Measurements from ENCODE around the gene STON1. TPM values are rescaled to one million over a fixed set of nuclear protein-coding genes. Genes with fewer than 3 reads are reported as not detected.
A peak's percentile ranks its signal among the peaks of the same experiment; 100 is the strongest.

The STON1 gene
- total RNA-seq, 1 experiment from 2014 or later = 1.7 TPM

GRCh38 chr2:48507111-48507510 lies 22.8 kb upstream of the STON1 start:
- H3K9me2 ChIP-seq (ENCODE audit: insufficient read depth) = no peaks in the 10 kb centered on the region
- H3K4me3 ChIP-seq = no peak overlapping the region
- no peaks in the 10 kb centered on the region for H3K27me3 ChIP-seq (ENCODE audit: insufficient read depth, low read depth)
- intact Hi-C loops (cut with micrococcal nuclease; ENCODE audit: unreplicated experiment) = no loop called here
- H3K27ac ChIP-seq = no peak overlapping the region
- CTCF ChIA-PET = no interaction called here
- H3K36me3 ChIP-seq (ENCODE audit: low read depth) = peaks cover 20% of the 10 kb centered on the region
- no peaks in the 10 kb centered on the region; the same call in 1 of the 2 replicates for H4K20me1 ChIP-seq (ENCODE audit: insufficient read depth)
- POLR2A ChIA-PET (ENCODE audit: unreplicated experiment) = no interaction called here
- H3K4me1 ChIP-seq (replicated peaks; ENCODE audit: insufficient read depth) = peaks cover 9% of the 10 kb centered on the region; the same call in 1 of the 2 replicates
- TF ChIP-seq EZH2 (IDR thresholded peaks at IDR 0.05; ENCODE audit: low read depth) (no peak), CTCF (conservative IDR thresholded peaks at IDR 0.05) (no peak)
- no TSS peak for BruUV-seq (replicated peaks)
- no peak for DNase-seq
- H3K4me2 ChIP-seq = no peak overlapping the region
- H2AFZ ChIP-seq = no peak overlapping the region
- H3K9me3 ChIP-seq (ENCODE audit: insufficient read depth, low read depth) = no peaks in the 10 kb centered on the region
- H3K79me2 ChIP-seq (ENCODE audit: low read depth) = no peaks in the 10 kb centered on the region
- no peaks in the 10 kb centered on the region; the same call in 1 of the 2 replicates for H3F3A ChIP-seq (ENCODE audit: insufficient read depth, low read depth)

GRCh38 chr2:48508461-48509124 lies 21.4 kb upstream of the STON1 start:
- no peaks in the 10 kb centered on the region for H3K9me2 ChIP-seq (ENCODE audit: insufficient read depth)
- no peaks in the 10 kb centered on the region for H3K79me2 ChIP-seq (ENCODE audit: low read depth)
- no peak for DNase-seq
- peak overlapping the region; percentile 14; the same call in 1 of the 2 replicates for H3K27ac ChIP-seq
- H3F3A ChIP-seq (ENCODE audit: insufficient read depth, low read depth) = no peaks in the 10 kb centered on the region; the same call in 1 of the 2 replicates
- peaks cover 9% of the 10 kb centered on the region; the same call in 1 of the 2 replicates for H3K4me1 ChIP-seq (replicated peaks; ENCODE audit: insufficient read depth)
- H3K27me3 ChIP-seq (ENCODE audit: insufficient read depth, low read depth) = no peaks in the 10 kb centered on the region
- no peak for TF ChIP-seq CTCF (conservative IDR thresholded peaks at IDR 0.05)
- ChIA-PET POLR2A (ENCODE audit: unreplicated experiment) (no interaction called here), CTCF (interaction anchor here (0.6 kb wide), 1 partner anchor 17 kb away, joined by 16 read pairs; no protein-coding TSS in a partner anchor)
- BruUV-seq (replicated peaks) = no TSS peak
- no peak overlapping the region for H3K4me3 ChIP-seq
- no peaks in the 10 kb centered on the region for H3K9me3 ChIP-seq (ENCODE audit: insufficient read depth, low read depth)
- H2AFZ ChIP-seq = no peak overlapping the region
- intact Hi-C loops (cut with micrococcal nuclease; ENCODE audit: unreplicated experiment) = no loop called here
- peaks cover 25% of the 10 kb centered on the region for H3K36me3 ChIP-seq (ENCODE audit: low read depth)
- H3K4me2 ChIP-seq = no peak overlapping the region
- H4K20me1 ChIP-seq (ENCODE audit: insufficient read depth) = no peaks in the 10 kb centered on the region; the same call in 1 of the 2 replicates

- ChIA-PET POLR2A (ENCODE audit: unreplicated experiment) (no interaction called here), CTCF (no interaction called here)
- no peak overlapping the region for H3K4me2 ChIP-seq
- peak in 1 of 2 experiments; percentile 53 for DNase-seq
- BruUV-seq (replicated peaks) = no TSS peak
- H3K36me3 ChIP-seq (ENCODE audit: low read depth) = peaks cover 22% of the 10 kb centered on the region
- no peaks in the 10 kb centered on the region for H3K27me3 ChIP-seq (ENCODE audit: insufficient read depth, low read depth)
- H3K4me1 ChIP-seq (replicated peaks; ENCODE audit: insufficient read depth) = peaks cover 9% of the 10 kb centered on the region; the same call in 1 of the 2 replicates
- no peaks in the 10 kb centered on the region for H3K79me2 ChIP-seq (ENCODE audit: low read depth)
- no peaks in the 10 kb centered on the region; the same call in 1 of the 2 replicates for H4K20me1 ChIP-seq (ENCODE audit: insufficient read depth)
- H3K4me3 ChIP-seq = no peak overlapping the region
- no peak for TF ChIP-seq EZH2 (IDR thresholded peaks at IDR 0.05; ENCODE audit: low read depth)
- TF ChIP-seq CTCF (conservative IDR thresholded peaks at IDR 0.05) = no peak
- no peaks in the 10 kb centered on the region for H3K9me2 ChIP-seq (ENCODE audit: insufficient read depth)
- no peaks in the 10 kb centered on the region; the same call in 1 of the 2 replicates for H3F3A ChIP-seq (ENCODE audit: insufficient read depth, low read depth)
- intact Hi-C loops (cut with micrococcal nuclease; ENCODE audit: unreplicated experiment) = no loop called here
- no peak overlapping the region for H2AFZ ChIP-seq
- H3K9me3 ChIP-seq (ENCODE audit: insufficient read depth, low read depth) = no peaks in the 10 kb centered on the region
- peak overlapping the region; percentile 16; the same call in 1 of the 2 replicates for H3K27ac ChIP-seq
Measured at GRCh38 chr2:48510329-48510728, 19.6 kb upstream of the STON1 start.
